SIG-M5 treated with dmso at 0.1 percent for 504 hours (cell line): ENCODE measurements around the gene LRRC7.

ENCODE experiments used
- DNase-seq: peaks from one replicate; lab custom pipeline; 2025; ENCODE audit not compliant: unreplicated experiment; lab: John Stamatoyannopoulos, UW

Gene LRRC7

GRCh38 chr1:69567652-69568420 is at the start of gene LRRC7:
LRRC7 (plus strand) TSS chr1:69567922; CDS start chr1:69568640, 718 bp downstream.
- DNase-seq: no peak

- DNase-seq: no peak
Measured at GRCh38 chr1:69519006-69519405, 48.7 kb upstream of the LRRC7 start.

GRCh38 chr1:69520326-69520725 is 47.4 kb upstream of the LRRC7 start:
- no peak for DNase-seq

- DNase-seq: no peak
Measured at GRCh38 chr1:69523032-69523431, 44.7 kb upstream of the LRRC7 start.

- no peak for DNase-seq
Measured at GRCh38 chr1:69523461-69523860, 44.3 kb upstream of the LRRC7 start.

GRCh38 chr1:69524015-69524414 is 43.7 kb upstream of the LRRC7 start:
- DNase-seq: no peak

GRCh38 chr1:69527273-69527672 is 40.4 kb upstream of the LRRC7 start:
- DNase-seq: no peak

- no peak for DNase-seq
Measured at GRCh38 chr1:69528376-69528775, 39.3 kb upstream of the LRRC7 start.

GRCh38 chr1:69533343-69533742 is 34.4 kb upstream of the LRRC7 start:
- DNase-seq: no peak

GRCh38 chr1:69534829-69535228 is 32.9 kb upstream of the LRRC7 start:
- DNase-seq: no peak

- no peak for DNase-seq
Measured at GRCh38 chr1:69535490-69535889, 32.2 kb upstream of the LRRC7 start.

- no peak for DNase-seq
Measured at GRCh38 chr1:69540052-69540451, 27.7 kb upstream of the LRRC7 start.

- no peak for DNase-seq
Measured at GRCh38 chr1:69551476-69552324, 16.0 kb upstream of the LRRC7 start.

GRCh38 chr1:69553726-69554125 is 14.0 kb upstream of the LRRC7 start:
- no peak for DNase-seq

- no peak for DNase-seq
Measured at GRCh38 chr1:69568421-69569174, 876 bp downstream of the LRRC7 start.

GRCh38 chr1:69569175-69569541 is 1.4 kb downstream of the LRRC7 start:
- DNase-seq: no peak

- DNase-seq: no peak
Measured at GRCh38 chr1:69569576-69570328, 2.0 kb downstream of the LRRC7 start.

- no peak for DNase-seq
Measured at GRCh38 chr1:69570356-69570755, 2.6 kb downstream of the LRRC7 start.

GRCh38 chr1:69572921-69573320 is 5.2 kb downstream of the LRRC7 start:
- no peak for DNase-seq

- no peak for DNase-seq
Measured at GRCh38 chr1:69573911-69574310, 6.2 kb downstream of the LRRC7 start.

- no peak for DNase-seq
Measured at GRCh38 chr1:69585666-69586065, 17.9 kb downstream of the LRRC7 start.
